SK-N-SH treated with all-trans-retinoic acid at 6 μM for 48 hours (cell line): ENCODE measurements around the gene CDC42EP2.

Source experiments
- ATAC-seq: fragments of 200-7000 bp; cut with Tn5 transposase; 3 replicates; pipeline ENCODE4 v1.9.1; 2020; ENCODE audit warnings: mild to moderate bottlenecking, moderate library complexity
- ARNTL ChIP-seq: fragments of 450-650 bp; formaldehyde crosslinking; IDR thresholded peaks from 2 replicates; pipeline ENCODE4 v1.5.0; 2020; ENCODE audit warnings: low read depth, mild to moderate bottlenecking, moderate library complexity, borderline replicate concordance
- CSDC2 ChIP-seq: fragments of 250-450 bp; sonication (Bioruptor Pico); IDR thresholded peaks from 2 replicates; pipeline ENCODE4 v1.5.0; 2020; ENCODE audit warnings: mild to moderate bottlenecking, moderate library complexity
- ESRRG ChIP-seq: fragments of 250-450 bp; sonication (Bioruptor Pico); IDR thresholded peaks from 2 replicates; pipeline ENCODE4 v1.6.1; 2021; ENCODE audit warnings: mild to moderate bottlenecking
- GLIS3 ChIP-seq: fragments of 250-450 bp; sonication (Bioruptor Pico); IDR thresholded peaks from 2 replicates; pipeline ENCODE4 v1.5.0; 2020; ENCODE audit warnings: mild to moderate bottlenecking, moderate library complexity
- ISL1 ChIP-seq: fragments of 250-450 bp; sonication (Bioruptor Pico); IDR thresholded peaks from 2 replicates; pipeline ENCODE4 v2.1.2; 2022; ENCODE audit warnings: mild to moderate bottlenecking, moderate library complexity
- PATZ1 ChIP-seq: fragments of 250-450 bp; sonication (Bioruptor Pico); IDR thresholded peaks from 2 replicates; pipeline ENCODE4 v1.8.0; 2020; ENCODE audit warnings: mild to moderate bottlenecking, moderate library complexity, borderline replicate concordance
- POU6F1 ChIP-seq: fragments of 250-450 bp; sonication (Bioruptor Pico); IDR thresholded peaks from 2 replicates; pipeline ENCODE4 v1.8.0; 2021; ENCODE audit warnings: low read depth, mild to moderate bottlenecking, moderate library complexity, borderline replicate concordance
- RARB ChIP-seq: fragments of 250-450 bp; sonication (Bioruptor Pico); IDR thresholded peaks from 2 replicates; pipeline ENCODE4 v1.8.0; 2021; ENCODE audit warnings: mild to moderate bottlenecking, moderate library complexity
- ZC3H10 ChIP-seq: fragments of 250-450 bp; sonication (Bioruptor Pico); IDR thresholded peaks from 2 replicates; pipeline ENCODE4 v1.5.1; 2021; ENCODE audit warnings: mild to moderate bottlenecking, moderate library complexity
- ZFP30 ChIP-seq: fragments of 450-650 bp; formaldehyde crosslinking; IDR thresholded peaks from 2 replicates; pipeline ENCODE4 v1.5.0; 2022; ENCODE audit warnings: mild to moderate bottlenecking, moderate library complexity
- ZNF565 ChIP-seq: fragments of 450-650 bp; formaldehyde crosslinking; conservative IDR thresholded peaks from 2 replicates; pipeline ENCODE4 v1.5.0; 2020; ENCODE audit warnings: low read depth, mild to moderate bottlenecking, moderate library complexity
- ZNF70 ChIP-seq: fragments of 450-650 bp; formaldehyde crosslinking; IDR thresholded peaks from 2 replicates; pipeline ENCODE4 v1.5.0; 2020; ENCODE audit warnings: mild to moderate bottlenecking, moderate library complexity
- ZNF8 ChIP-seq: fragments of 450-650 bp; formaldehyde crosslinking; IDR thresholded peaks from 2 replicates; pipeline ENCODE4 v1.5.0; 2020; ENCODE audit warnings: mild to moderate bottlenecking, moderate library complexity
- TF ChIP-seq, protein P1 (sequence below): fragments of 250-450 bp; sonication (Bioruptor Pico); IDR thresholded peaks from 2 replicates; pipeline ENCODE4 v1.5.0; 2020; ENCODE audit warnings: mild to moderate bottlenecking, moderate library complexity

Gene CDC42EP2

GRCh38 chr11:65366340-65366773 is 51.7 kb downstream of the CDC42EP2 start (continued):
- TF ChIP-seq PATZ1 (CRISPR knock-in tag) (no peak), ZNF8 (CRISPR knock-in tag) (no peak), ZFP30 (no peak), ZNF70 (CRISPR knock-in tag) (no peak), POU6F1 (CRISPR knock-in tag) (no peak), ISL1 (CRISPR knock-in tag) (no peak), ZC3H10 (CRISPR knock-in tag) (no peak), ARNTL (CRISPR knock-in tag) (no peak)
- TF ChIP-seq, all 23 proteins: peak for 0

GRCh38 chr11:65370659-65371049 is 56.0 kb downstream of the CDC42EP2 start:
- ATAC-seq = no peak
- no peak for TF ChIP-seq ZNF8 (CRISPR knock-in tag)
- TF ChIP-seq ZFP30 = no peak
- TF ChIP-seq GLIS3 = no peak
- TF ChIP-seq, protein P1, sequence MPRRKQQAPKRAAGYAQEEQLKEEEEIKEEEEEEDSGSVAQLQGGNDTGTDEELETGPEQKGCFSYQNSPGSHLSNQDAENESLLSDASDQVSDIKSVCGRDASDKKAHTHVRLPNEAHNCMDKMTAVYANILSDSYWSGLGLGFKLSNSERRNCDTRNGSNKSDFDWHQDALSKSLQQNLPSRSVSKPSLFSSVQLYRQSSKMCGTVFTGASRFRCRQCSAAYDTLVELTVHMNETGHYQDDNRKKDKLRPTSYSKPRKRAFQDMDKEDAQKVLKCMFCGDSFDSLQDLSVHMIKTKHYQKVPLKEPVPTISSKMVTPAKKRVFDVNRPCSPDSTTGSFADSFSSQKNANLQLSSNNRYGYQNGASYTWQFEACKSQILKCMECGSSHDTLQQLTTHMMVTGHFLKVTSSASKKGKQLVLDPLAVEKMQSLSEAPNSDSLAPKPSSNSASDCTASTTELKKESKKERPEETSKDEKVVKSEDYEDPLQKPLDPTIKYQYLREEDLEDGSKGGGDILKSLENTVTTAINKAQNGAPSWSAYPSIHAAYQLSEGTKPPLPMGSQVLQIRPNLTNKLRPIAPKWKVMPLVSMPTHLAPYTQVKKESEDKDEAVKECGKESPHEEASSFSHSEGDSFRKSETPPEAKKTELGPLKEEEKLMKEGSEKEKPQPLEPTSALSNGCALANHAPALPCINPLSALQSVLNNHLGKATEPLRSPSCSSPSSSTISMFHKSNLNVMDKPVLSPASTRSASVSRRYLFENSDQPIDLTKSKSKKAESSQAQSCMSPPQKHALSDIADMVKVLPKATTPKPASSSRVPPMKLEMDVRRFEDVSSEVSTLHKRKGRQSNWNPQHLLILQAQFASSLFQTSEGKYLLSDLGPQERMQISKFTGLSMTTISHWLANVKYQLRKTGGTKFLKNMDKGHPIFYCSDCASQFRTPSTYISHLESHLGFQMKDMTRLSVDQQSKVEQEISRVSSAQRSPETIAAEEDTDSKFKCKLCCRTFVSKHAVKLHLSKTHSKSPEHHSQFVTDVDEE (CRISPR knock-in tag) = no peak
- TF ChIP-seq RARB (CRISPR knock-in tag) = no peak
- no peak for TF ChIP-seq ARNTL (CRISPR knock-in tag)
- no peak for TF ChIP-seq ISL1 (CRISPR knock-in tag)
- TF ChIP-seq ESRRG = no peak
- TF ChIP-seq CSDC2 (CRISPR knock-in tag) = no peak
- no peak for TF ChIP-seq ZNF565
- no peak for TF ChIP-seq POU6F1 (CRISPR knock-in tag)
- TF ChIP-seq, all 23 proteins: peak for 0
